ENCODE results near the gene IL37.

DNA sequence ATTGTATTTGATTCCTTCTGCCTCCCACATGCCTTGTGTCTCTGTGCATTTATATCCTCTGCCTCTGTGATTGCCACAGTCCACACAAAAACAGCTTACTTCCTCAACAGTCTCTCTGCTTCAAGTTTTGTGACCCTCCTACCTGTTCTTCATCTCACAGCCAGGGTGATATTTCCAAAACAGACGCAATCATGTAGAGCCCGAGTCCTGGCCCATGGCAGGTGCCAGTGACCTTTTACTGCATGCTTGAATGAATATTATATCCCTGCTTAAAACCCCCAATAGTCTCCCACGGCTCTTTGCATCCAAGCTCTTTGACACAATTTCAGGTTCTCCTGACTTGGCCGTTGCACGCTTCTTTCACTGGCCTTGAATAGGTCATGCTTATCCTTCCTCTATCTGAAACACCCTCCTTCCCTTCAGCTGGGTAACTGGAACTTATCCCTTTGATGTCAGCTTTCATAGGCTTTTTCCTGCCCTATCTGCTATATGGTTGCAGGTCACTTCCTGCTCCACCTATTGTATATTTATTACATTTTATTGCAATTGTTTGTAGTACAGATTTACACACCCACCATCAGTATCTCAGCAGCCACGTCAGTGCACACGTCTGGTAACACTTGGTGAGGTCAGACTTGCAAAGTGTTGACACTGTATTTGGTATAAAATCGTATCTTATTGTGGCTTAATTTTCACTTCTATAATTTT is 44.7 kb upstream of the IL37 start:
- TF ChIP-seq, protein P1, sequence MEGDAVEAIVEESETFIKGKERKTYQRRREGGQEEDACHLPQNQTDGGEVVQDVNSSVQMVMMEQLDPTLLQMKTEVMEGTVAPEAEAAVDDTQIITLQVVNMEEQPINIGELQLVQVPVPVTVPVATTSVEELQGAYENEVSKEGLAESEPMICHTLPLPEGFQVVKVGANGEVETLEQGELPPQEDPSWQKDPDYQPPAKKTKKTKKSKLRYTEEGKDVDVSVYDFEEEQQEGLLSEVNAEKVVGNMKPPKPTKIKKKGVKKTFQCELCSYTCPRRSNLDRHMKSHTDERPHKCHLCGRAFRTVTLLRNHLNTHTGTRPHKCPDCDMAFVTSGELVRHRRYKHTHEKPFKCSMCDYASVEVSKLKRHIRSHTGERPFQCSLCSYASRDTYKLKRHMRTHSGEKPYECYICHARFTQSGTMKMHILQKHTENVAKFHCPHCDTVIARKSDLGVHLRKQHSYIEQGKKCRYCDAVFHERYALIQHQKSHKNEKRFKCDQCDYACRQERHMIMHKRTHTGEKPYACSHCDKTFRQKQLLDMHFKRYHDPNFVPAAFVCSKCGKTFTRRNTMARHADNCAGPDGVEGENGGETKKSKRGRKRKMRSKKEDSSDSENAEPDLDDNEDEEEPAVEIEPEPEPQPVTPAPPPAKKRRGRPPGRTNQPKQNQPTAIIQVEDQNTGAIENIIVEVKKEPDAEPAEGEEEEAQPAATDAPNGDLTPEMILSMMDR (IDR thresholded peaks at IDR 0.05): no peak
- no peak for TF ChIP-seq POLR2A (IDR thresholded peaks at IDR 0.05)

All from lower leg skin (tissue), 3 donors.